Activated CD4-positive, alpha-beta memory T cell treated with anti-CD3 and anti-CD28 coated beads for 36 hours (primary cell): ENCODE data around the gene ANKRD44. TPM values are rescaled to one million over a fixed set of nuclear protein-coding genes. Genes with fewer than 3 reads are reported as not detected.

ENCODE experiments used
- CTCF ChIA-PET: fragments of 350-600 bp; sonication (Branson Sonifier 250); formaldehyde crosslinking; loops from one replicate; lab custom pipeline; 2021; ENCODE audit warnings: antibody characterized with exemption, inconsistent platforms; lab: Charles Lee
- POLR2A ChIA-PET: fragments of 350-600 bp; sonication (Branson Sonifier 250); formaldehyde crosslinking; loops from one replicate; lab custom pipeline; 2021; ENCODE audit warnings: antibody characterized with exemption; lab: Charles Lee
- DNase-seq: peaks from one replicate; pipeline ENCODE4 v3.0.0-alpha.2; 2020
- H3K27ac Mint-ChIP-seq: one replicate; pipeline ENCODE4 v1.8.0; 2021; ENCODE audit warnings: mixed read lengths
- H3K27me3 Mint-ChIP-seq: one replicate; pipeline ENCODE4 v1.8.0; 2021; ENCODE audit warnings: mixed read lengths
- H3K36me3 Mint-ChIP-seq: one replicate; pipeline ENCODE4 v1.8.0; 2021; ENCODE audit warnings: mixed read lengths
- H3K4me1 Mint-ChIP-seq: one replicate; pipeline ENCODE4 v1.8.0; 2021; ENCODE audit warnings: low read depth, mixed read lengths
- H3K4me3 Mint-ChIP-seq: one replicate; pipeline ENCODE4 v1.8.0; 2021; ENCODE audit warnings: mild to moderate bottlenecking, mixed read lengths
- H3K9me3 Mint-ChIP-seq: one replicate; pipeline ENCODE4 v1.8.0; 2021; ENCODE audit warnings: mixed read lengths
- intact Hi-C: fragments of 100-400 bp; cut with micrococcal nuclease; formaldehyde crosslinking; loops from one replicate; pipeline ENCODE4 v1.15.1; 2023
- total RNA-seq, 2 experiments: library from RNA; stranded (reverse); gene quantifications; one replicate each; pipeline ENCODE4 v1.2.3, GENCODE V29; 2021

ANKRD44 gene
- total RNA-seq, 2 experiments from 2014 or later, result 123 to 125 TPM

- DNase-seq, result no peak
- ChIA-PET CTCF (interaction anchor here (1.1 to 6.2 kb wide), 3 partner anchors 9 to 69 kb away, joined by 7 to 50 read pairs (median 26); no protein-coding TSS in a partner anchor), POLR2A (no interaction called here)
- Mint-ChIP-seq H3K4me3 (no peak overlapping the region), H3K9me3 (no peaks in the 10 kb centered on the region), H3K27me3 (no peaks in the 10 kb centered on the region), H3K4me1 (peaks cover 71% of the 10 kb centered on the region), H3K36me3 (peaks cover 35% of the 10 kb centered on the region), H3K27ac (peak overlapping the region; percentile 54)
- intact Hi-C loops, result no loop called here
These were observed 127.9 kb downstream of the ANKRD44 start for GRCh38 chr2:197182668-197183067.

GRCh38 chr2:197181491-197181890, 129.1 kb downstream of the ANKRD44 start:
- Mint-ChIP-seq H3K4me1 (peaks cover 64% of the 10 kb centered on the region), H3K27me3 (no peaks in the 10 kb centered on the region), H3K36me3 (peaks cover 35% of the 10 kb centered on the region), H3K4me3 (no peak overlapping the region), H3K27ac (no peak overlapping the region), H3K9me3 (no peaks in the 10 kb centered on the region)
- no peak for DNase-seq
- intact Hi-C loops, result no loop called here
- POLR2A ChIA-PET, result interaction anchor here (1.0 kb wide), 1 partner anchor 127 kb away, joined by 3 read pairs; no protein-coding TSS in a partner anchor
- CTCF ChIA-PET, result interaction anchor here (1.1 to 6.2 kb wide), 4 partner anchors 10 to 68 kb away, joined by 5 to 50 read pairs (median 16); no protein-coding TSS in a partner anchor

- no peaks in the 10 kb centered on the region for H3K9me3 Mint-ChIP-seq
- peak overlapping the region; percentile 16 for H3K27ac Mint-ChIP-seq
- ChIA-PET CTCF (interaction anchor here (1.2 to 6.2 kb wide), 4 partner anchors 11 to 67 kb away, joined by 4 to 50 read pairs (median 16); no protein-coding TSS in a partner anchor), POLR2A (no interaction called here)
- peaks cover 66% of the 10 kb centered on the region for H3K4me1 Mint-ChIP-seq
- no peaks in the 10 kb centered on the region for H3K27me3 Mint-ChIP-seq
- no peak for DNase-seq
- no peak overlapping the region for H3K4me3 Mint-ChIP-seq
- intact Hi-C loops, result no loop called here
- peaks cover 22% of the 10 kb centered on the region for H3K36me3 Mint-ChIP-seq
These were observed 130.7 kb downstream of the ANKRD44 start for GRCh38 chr2:197179744-197180498.

GRCh38 chr2:197176522-197176921, 134.1 kb downstream of the ANKRD44 start:
- Mint-ChIP-seq H3K9me3 (no peaks in the 10 kb centered on the region), H3K36me3 (peaks cover 7% of the 10 kb centered on the region), H3K4me3 (no peak overlapping the region), H3K4me1 (peaks cover 52% of the 10 kb centered on the region), H3K27ac (no peak overlapping the region), H3K27me3 (no peaks in the 10 kb centered on the region)
- ChIA-PET CTCF (interaction anchor here (1.1 to 6.2 kb wide), 3 partner anchors 8 to 63 kb away, joined by 3 to 50 read pairs (median 9); no protein-coding TSS in a partner anchor), POLR2A (interaction anchor here (0.9 kb wide), 1 partner anchor 8 kb away, joined by 3 read pairs; no protein-coding TSS in a partner anchor)
- DNase-seq, result no peak
- intact Hi-C loops, result no loop called here

- DNase-seq, result no peak
- no peaks in the 10 kb centered on the region for H3K27me3 Mint-ChIP-seq
- H3K36me3 Mint-ChIP-seq, result peaks cover 4% of the 10 kb centered on the region
- H3K9me3 Mint-ChIP-seq, result no peaks in the 10 kb centered on the region
- ChIA-PET POLR2A (no interaction called here), CTCF (no interaction called here)
- peak overlapping the region; percentile 4 for H3K27ac Mint-ChIP-seq
- H3K4me1 Mint-ChIP-seq, result peaks cover 54% of the 10 kb centered on the region
- H3K4me3 Mint-ChIP-seq, result no peak overlapping the region
- intact Hi-C loops, result no loop called here
These were observed 136.0 kb downstream of the ANKRD44 start for GRCh38 chr2:197174539-197175094.

- H3K27ac Mint-ChIP-seq, result no peak overlapping the region
- H3K4me1 Mint-ChIP-seq, result peaks cover 73% of the 10 kb centered on the region
- peaks cover 1% of the 10 kb centered on the region for H3K36me3 Mint-ChIP-seq
- intact Hi-C loops, result no loop called here
- H3K4me3 Mint-ChIP-seq, result no peak overlapping the region
- no peak for DNase-seq
- H3K27me3 Mint-ChIP-seq, result no peaks in the 10 kb centered on the region
- CTCF ChIA-PET, result interaction anchor here (0.5 to 6.4 kb wide), 5 partner anchors 9 to 234 kb away, joined by 3 to 134 read pairs (median 3); no protein-coding TSS in a partner anchor
- no peaks in the 10 kb centered on the region for H3K9me3 Mint-ChIP-seq
- POLR2A ChIA-PET, result no interaction called here
These were observed 139.0 kb downstream of the ANKRD44 start for GRCh38 chr2:197171582-197171981.

- no peaks in the 10 kb centered on the region for H3K9me3 Mint-ChIP-seq
- POLR2A ChIA-PET, result interaction anchor here (0.7 kb wide), 1 partner anchor 139 kb away, joined by 4 read pairs; no protein-coding TSS in a partner anchor
These were observed 140.4 kb downstream of the ANKRD44 start for GRCh38 chr2:197170208-197170607.

GRCh38 chr2:197168705-197169104, 141.9 kb downstream of the ANKRD44 start:
- peak overlapping the region; percentile 73 for H3K27ac Mint-ChIP-seq
- intact Hi-C loops, result loop anchor here (1.0 to 2.0 kb wide), 3 partner anchors 18 to 156 kb away; no protein-coding TSS in a partner anchor
- peaks cover 4% of the 10 kb centered on the region for H3K36me3 Mint-ChIP-seq
- ChIA-PET CTCF (interaction anchor here (0.7 to 6.4 kb wide), 38 partner anchors 9 to 315 kb away, joined by 3 to 134 read pairs (median 5); no protein-coding TSS in a partner anchor), POLR2A (interaction anchor here (1.1 kb wide), 2 partner anchors 8 to 55 kb away, joined by 3 to 5 read pairs; no protein-coding TSS in a partner anchor)
- no peak overlapping the region for H3K4me3 Mint-ChIP-seq
- peaks cover 72% of the 10 kb centered on the region for H3K4me1 Mint-ChIP-seq
- no peaks in the 10 kb centered on the region for H3K27me3 Mint-ChIP-seq
- DNase-seq, result peak; percentile 84
- no peaks in the 10 kb centered on the region for H3K9me3 Mint-ChIP-seq

More at GRCh38 chr2:197170208-197170607, 140.4 kb downstream of the ANKRD44 start:
- peaks cover 70% of the 10 kb centered on the region for H3K4me1 Mint-ChIP-seq
- peaks cover 1% of the 10 kb centered on the region for H3K36me3 Mint-ChIP-seq
- H3K27ac Mint-ChIP-seq, result no peak overlapping the region
- no peaks in the 10 kb centered on the region for H3K27me3 Mint-ChIP-seq
- CTCF ChIA-PET, result interaction anchor here (2.1 to 6.4 kb wide), 5 partner anchors 9 to 55 kb away, joined by 18 to 134 read pairs (median 33); no protein-coding TSS in a partner anchor
- DNase-seq, result no peak
- H3K4me3 Mint-ChIP-seq, result no peak overlapping the region
- intact Hi-C loops, result no loop called here

GRCh38 chr2:197167608-197168314, 142.8 kb downstream of the ANKRD44 start:
- H3K4me1 Mint-ChIP-seq, result peaks cover 77% of the 10 kb centered on the region
- peaks cover 4% of the 10 kb centered on the region for H3K36me3 Mint-ChIP-seq
- H3K9me3 Mint-ChIP-seq, result no peaks in the 10 kb centered on the region
- ChIA-PET POLR2A (interaction anchor here (1.1 kb wide), 2 partner anchors 9 to 54 kb away, joined by 3 to 5 read pairs; no protein-coding TSS in a partner anchor), CTCF (interaction anchor here (0.7 to 6.4 kb wide), 32 partner anchors 8 to 314 kb away, joined by 3 to 134 read pairs (median 5); no protein-coding TSS in a partner anchor)
- peak overlapping the region; percentile 42 for H3K27ac Mint-ChIP-seq
- no peak overlapping the region for H3K4me3 Mint-ChIP-seq
- intact Hi-C loops, result loop anchor here (1.0 to 2.0 kb wide), 3 partner anchors 19 to 155 kb away; no protein-coding TSS in a partner anchor
- no peaks in the 10 kb centered on the region for H3K27me3 Mint-ChIP-seq
- DNase-seq, result no peak

GRCh38 chr2:197165020-197165419, 145.6 kb downstream of the ANKRD44 start:
- peaks cover 84% of the 10 kb centered on the region for H3K4me1 Mint-ChIP-seq
- peaks cover 3% of the 10 kb centered on the region for H3K36me3 Mint-ChIP-seq
- POLR2A ChIA-PET, result no interaction called here
- CTCF ChIA-PET, result interaction anchor here (0.7 to 6.4 kb wide), 4 partner anchors 26 to 143 kb away, joined by 3 to 33 read pairs (median 3); no protein-coding TSS in a partner anchor
- H3K27me3 Mint-ChIP-seq, result no peaks in the 10 kb centered on the region
- intact Hi-C loops, result no loop called here
- no peak overlapping the region for H3K4me3 Mint-ChIP-seq
- peak overlapping the region; percentile 50 for H3K27ac Mint-ChIP-seq
- DNase-seq, result no peak
- H3K9me3 Mint-ChIP-seq, result no peaks in the 10 kb centered on the region

- no peaks in the 10 kb centered on the region for H3K27me3 Mint-ChIP-seq
- ChIA-PET CTCF (interaction anchor here (2.3 kb wide), 1 partner anchor 51 kb away, joined by 9 read pairs; no protein-coding TSS in a partner anchor), POLR2A (no interaction called here)
- peaks cover 3% of the 10 kb centered on the region for H3K36me3 Mint-ChIP-seq
- peak overlapping the region; percentile 58 for H3K27ac Mint-ChIP-seq
- H3K4me1 Mint-ChIP-seq, result peaks cover 88% of the 10 kb centered on the region
- no peaks in the 10 kb centered on the region for H3K9me3 Mint-ChIP-seq
- intact Hi-C loops, result no loop called here
- DNase-seq, result no peak
- no peak overlapping the region for H3K4me3 Mint-ChIP-seq
These were observed 146.3 kb downstream of the ANKRD44 start for GRCh38 chr2:197164141-197164754.
